ENCODE results near the gene MYO16. TPM values are rescaled to one million over a fixed set of nuclear protein-coding genes. Genes with fewer than 3 reads are reported as not detected.

MYO16 gene
- total RNA-seq, 1 donor from 2014 or later = not detected

GRCh38 chr13:108755083-108755482 lies 125.7 kb downstream of the MYO16 start:
- no peak overlapping the region for H3K4me3 ChIP-seq
- no peaks in the 10 kb centered on the region for H3K9me3 ChIP-seq
- H3K27me3 ChIP-seq = no peaks in the 10 kb centered on the region
- no peak for DNase-seq (ENCODE audit: low spot score in 2 of 2)
- no peaks in the 10 kb centered on the region for H3K36me3 ChIP-seq
- no peak for TF ChIP-seq CTCF (IDR thresholded peaks at IDR 0.05)
- H3K4me1 ChIP-seq = no peaks in the 10 kb centered on the region
- intact Hi-C loops (cut with DNase I) = no loop called here
- no peak overlapping the region for H3K27ac ChIP-seq

- TF ChIP-seq CTCF (IDR thresholded peaks at IDR 0.05) = no peak
Measured at GRCh38 chr13:108760129-108760528, 130.7 kb downstream of the MYO16 start.

GRCh38 chr13:108760541-108760940 lies 131.1 kb downstream of the MYO16 start:
- intact Hi-C loops (cut with DNase I) = no loop called here
- TF ChIP-seq CTCF (IDR thresholded peaks at IDR 0.05) = no peak
- H3K27me3 ChIP-seq = no peaks in the 10 kb centered on the region

More at GRCh38 chr13:108760129-108760528, 130.7 kb downstream of the MYO16 start:
- no peaks in the 10 kb centered on the region for H3K4me1 ChIP-seq
- H3K27me3 ChIP-seq = no peaks in the 10 kb centered on the region
- H3K36me3 ChIP-seq = no peaks in the 10 kb centered on the region
- no peaks in the 10 kb centered on the region for H3K9me3 ChIP-seq
- intact Hi-C loops (cut with DNase I) = no loop called here
- no peak overlapping the region for H3K27ac ChIP-seq
- no peak for DNase-seq (ENCODE audit: low spot score in 2 of 2)
- no peak overlapping the region for H3K4me3 ChIP-seq

GRCh38 chr13:108768035-108768434 lies 138.6 kb downstream of the MYO16 start:
- H3K36me3 ChIP-seq = no peaks in the 10 kb centered on the region
- no peaks in the 10 kb centered on the region for H3K27me3 ChIP-seq
- TF ChIP-seq CTCF (IDR thresholded peaks at IDR 0.05) = no peak
- H3K27ac ChIP-seq = no peak overlapping the region
- no peak overlapping the region for H3K4me3 ChIP-seq
- intact Hi-C loops (cut with DNase I) = no loop called here
- H3K9me3 ChIP-seq = no peaks in the 10 kb centered on the region
- no peak for DNase-seq (ENCODE audit: low spot score in 2 of 2)
- H3K4me1 ChIP-seq = no peaks in the 10 kb centered on the region

More at GRCh38 chr13:108760541-108760940, 131.1 kb downstream of the MYO16 start:
- Histone ChIP-seq H3K4me3 (no peak overlapping the region), H3K9me3 (no peaks in the 10 kb centered on the region), H3K36me3 (no peaks in the 10 kb centered on the region), H3K27ac (no peak overlapping the region), H3K4me1 (no peaks in the 10 kb centered on the region)
- no peak for DNase-seq (ENCODE audit: low spot score in 2 of 2)

GRCh38 chr13:108769213-108770070 lies 140.0 kb downstream of the MYO16 start:
- Histone ChIP-seq H3K4me1 (no peaks in the 10 kb centered on the region), H3K4me3 (no peak overlapping the region), H3K27ac (no peak overlapping the region), H3K9me3 (no peaks in the 10 kb centered on the region), H3K27me3 (no peaks in the 10 kb centered on the region), H3K36me3 (no peaks in the 10 kb centered on the region)
- no peak for TF ChIP-seq CTCF (IDR thresholded peaks at IDR 0.05)
- intact Hi-C loops (cut with DNase I) = no loop called here
- DNase-seq (ENCODE audit: low spot score in 2 of 2) = no peak

Measured in ascending aorta (tissue), 2 donors.